Daoy (cell line): ENCODE data around the gene SMYD4. TPM values are rescaled to one million over a fixed set of nuclear protein-coding genes. Genes with fewer than 3 reads are reported as not detected.
"Not testable (repeated sequence)": the region's sequence is repeated elsewhere in the genome, so short reads cannot be mapped to it uniquely, and the experiment has no call there.

ENCODE experiments used
- DNase-seq: peaks from one replicate; pipeline ENCODE4 v3.0.0-alpha.2; 2015; ENCODE audit warnings: low read depth
- total RNA-seq: library from RNA; depleted of rRNA; stranded (reverse); fragments of >200 nt; shearing (Covaris generic); gene quantifications from 2 replicates; pipeline ENCODE4 v1.2.3, GENCODE V29; 2014

The SMYD4 gene
- total RNA-seq, 1 experiment from 2014 or later = 10.1 TPM

- peak; percentile 27 for DNase-seq
These were observed 498 bp downstream of the SMYD4 start for GRCh38 chr17:1829216-1829591.

- DNase-seq = no peak
These were observed 9.0 kb downstream of the SMYD4 start for GRCh38 chr17:1820528-1821252.

- DNase-seq = no peak
These were observed 16.6 kb downstream of the SMYD4 start for GRCh38 chr17:1813088-1813487.

GRCh38 chr17:1810450-1811103 lies 19.1 kb downstream of the SMYD4 start:
- DNase-seq = no peak

- not testable (repeated sequence) for DNase-seq
These were observed 19.9 kb downstream of the SMYD4 start for GRCh38 chr17:1809815-1810214.

GRCh38 chr17:1808644-1809043 lies 21.1 kb downstream of the SMYD4 start:
- DNase-seq = no peak

- DNase-seq = no peak
These were observed 21.8 kb downstream of the SMYD4 start for GRCh38 chr17:1807890-1808289.

- DNase-seq = no peak
These were observed 26.4 kb downstream of the SMYD4 start for GRCh38 chr17:1803280-1803679.

GRCh38 chr17:1802429-1802828 lies 27.3 kb downstream of the SMYD4 start:
- no peak for DNase-seq

- no peak for DNase-seq
These were observed 29.0 kb downstream of the SMYD4 start for GRCh38 chr17:1800712-1801111.

GRCh38 chr17:1800240-1800639 lies 29.5 kb downstream of the SMYD4 start:
- no peak for DNase-seq

- not testable (repeated sequence) for DNase-seq
These were observed 31.9 kb downstream of the SMYD4 start for GRCh38 chr17:1797846-1798245.

- DNase-seq = no peak
These were observed 32.4 kb downstream of the SMYD4 start for GRCh38 chr17:1797323-1797722.

GRCh38 chr17:1796800-1797199 lies 32.9 kb downstream of the SMYD4 start:
- DNase-seq = no peak

GRCh38 chr17:1793447-1793806 lies 36.3 kb downstream of the SMYD4 start:
- no peak for DNase-seq

GRCh38 chr17:1792495-1793446 lies 36.9 kb downstream of the SMYD4 start:
- DNase-seq = no peak

- no peak for DNase-seq
These were observed 39.8 kb downstream of the SMYD4 start for GRCh38 chr17:1789936-1790335.

GRCh38 chr17:1787301-1787902 lies 42.3 kb downstream of the SMYD4 start:
- peak; percentile 95 for DNase-seq

- no peak for DNase-seq
These were observed 43.0 kb downstream of the SMYD4 start for GRCh38 chr17:1786708-1787107.

- no peak for DNase-seq
These were observed 43.8 kb downstream of the SMYD4 start for GRCh38 chr17:1785930-1786329.

GRCh38 chr17:1783834-1784611 lies 45.7 kb downstream of the SMYD4 start:
- peak; percentile 79 for DNase-seq
